Suppressor macrophage (primary cell): Measurements from ENCODE around the gene ACACB.
A peak's percentile ranks its signal among the peaks of the same experiment; 100 is the strongest.

Experiments used
- DNase-seq, 4 experiments: peaks; one replicate each; pipeline ENCODE4 v3.0.0-alpha.2; 2020 to 2022
- total RNA-seq, 17 experiments: gene quantifications; one replicate each; lab custom pipeline; 2026; ENCODE audit warnings: mixed read lengths in 6 of 17, inconsistent platforms in 3 of 17; lab: John Stamatoyannopoulos, UW

Gene ACACB
- total RNA-seq: 1.9 to 17.3 (median 8.5) reads per million in 17 experiments

GRCh38 chr12:109115758-109116610 lies at the start of gene ACACB:
ACACB (plus strand) TSS chr12:109116587; CDS start chr12:109139406, 22,819 bp downstream.
- peak; percentile 63 to 82 (median 78) for DNase-seq

- DNase-seq: no peak
Measured at GRCh38 chr12:109069307-109070271, 46.8 kb upstream of the ACACB start.

- no peak for DNase-seq
Measured at GRCh38 chr12:109074866-109075265, 41.5 kb upstream of the ACACB start.

GRCh38 chr12:109082751-109083150 lies 33.6 kb upstream of the ACACB start:
- no peak for DNase-seq

- DNase-seq: no peak
Measured at GRCh38 chr12:109084425-109084824, 32.0 kb upstream of the ACACB start.

- no peak for DNase-seq
Measured at GRCh38 chr12:109085590-109085989, 30.8 kb upstream of the ACACB start.

GRCh38 chr12:109087250-109087649 lies 29.1 kb upstream of the ACACB start:
- no peak for DNase-seq

GRCh38 chr12:109088818-109089217 lies 27.6 kb upstream of the ACACB start:
- DNase-seq: no peak

GRCh38 chr12:109089683-109090082 lies 26.7 kb upstream of the ACACB start:
- DNase-seq: no peak

- peak in 3 of 4 experiments; percentile 14 to 20 (median 16) for DNase-seq
Measured at GRCh38 chr12:109092497-109093021, 23.8 kb upstream of the ACACB start.

- DNase-seq: peak; percentile 96 to 97 (median 97)
Measured at GRCh38 chr12:109093022-109093918, 23.1 kb upstream of the ACACB start, which contains the start of gene ALKBH2. ALKBH2 (minus strand) TSS chr12:109093472; CDS start chr12:109092786, 686 bp downstream.

GRCh38 chr12:109097140-109097434 lies 19.3 kb upstream of the ACACB start:
- DNase-seq: no peak

GRCh38 chr12:109097435-109098182 lies 18.8 kb upstream of the ACACB start, which contains the start of gene UNG:
UNG (plus strand) TSS chr12:109097597; CDS start chr12:109097680, 83 bp downstream.
- DNase-seq: peak; percentile 98 to 99 (median 98)

GRCh38 chr12:109098183-109098604 lies 18.2 kb upstream of the ACACB start:
- DNase-seq: peak; percentile 58 to 74 (median 64)

GRCh38 chr12:109098651-109099050 lies 17.7 kb upstream of the ACACB start:
- no peak for DNase-seq

- no peak for DNase-seq
Measured at GRCh38 chr12:109099431-109100020, 16.9 kb upstream of the ACACB start.

- DNase-seq: peak in 3 of 4 experiments; percentile 49 to 56 (median 50)
Measured at GRCh38 chr12:109100741-109101140, 15.6 kb upstream of the ACACB start.

- no peak for DNase-seq
Measured at GRCh38 chr12:109102491-109102890, 13.9 kb upstream of the ACACB start.

GRCh38 chr12:109105176-109105575 lies 11.2 kb upstream of the ACACB start:
- no peak for DNase-seq

GRCh38 chr12:109109746-109110350 lies 6.5 kb upstream of the ACACB start:
- no peak for DNase-seq
